ENCODE measurements around the gene FN3KRP.

DNA sequence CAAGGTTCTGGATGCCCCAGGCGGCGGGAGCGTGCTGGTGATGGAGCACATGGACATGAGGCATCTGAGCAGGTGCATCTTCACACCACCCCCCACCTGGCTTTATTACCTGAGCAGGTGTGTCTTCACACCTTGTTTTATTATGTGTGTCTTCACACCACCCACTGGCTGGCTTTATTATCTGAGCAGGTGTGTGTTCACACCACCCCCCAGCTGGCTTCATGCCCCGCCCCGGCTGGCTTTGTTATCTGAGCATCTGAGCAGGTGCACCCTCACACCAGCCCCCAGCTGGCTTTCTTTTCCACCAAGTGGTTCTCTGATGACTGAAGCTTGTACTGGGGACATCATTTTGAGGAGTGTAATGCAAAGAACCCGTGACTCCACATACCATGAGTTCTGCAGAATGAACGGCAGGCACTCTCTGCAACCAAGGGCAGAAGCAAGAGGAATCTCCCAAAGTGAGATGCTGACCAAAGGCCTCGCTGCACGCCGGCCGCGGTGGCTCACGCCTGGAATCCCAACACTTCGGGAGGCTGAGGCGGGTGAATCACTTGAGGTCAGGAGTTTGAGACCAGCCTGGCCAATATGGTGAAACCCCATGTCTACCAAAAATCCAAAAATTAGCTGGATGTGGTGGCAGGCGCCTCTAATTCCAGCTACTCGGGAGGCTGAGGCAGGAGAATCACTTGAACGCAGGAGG, 2.6 kb downstream of the FN3KRP start:
- TF ChIP-seq EZH2phosphoT487 (IDR thresholded peaks at IDR 0.05; ENCODE audit: borderline replicate concordance, low read depth) = no peak
- TF ChIP-seq, protein P1, sequence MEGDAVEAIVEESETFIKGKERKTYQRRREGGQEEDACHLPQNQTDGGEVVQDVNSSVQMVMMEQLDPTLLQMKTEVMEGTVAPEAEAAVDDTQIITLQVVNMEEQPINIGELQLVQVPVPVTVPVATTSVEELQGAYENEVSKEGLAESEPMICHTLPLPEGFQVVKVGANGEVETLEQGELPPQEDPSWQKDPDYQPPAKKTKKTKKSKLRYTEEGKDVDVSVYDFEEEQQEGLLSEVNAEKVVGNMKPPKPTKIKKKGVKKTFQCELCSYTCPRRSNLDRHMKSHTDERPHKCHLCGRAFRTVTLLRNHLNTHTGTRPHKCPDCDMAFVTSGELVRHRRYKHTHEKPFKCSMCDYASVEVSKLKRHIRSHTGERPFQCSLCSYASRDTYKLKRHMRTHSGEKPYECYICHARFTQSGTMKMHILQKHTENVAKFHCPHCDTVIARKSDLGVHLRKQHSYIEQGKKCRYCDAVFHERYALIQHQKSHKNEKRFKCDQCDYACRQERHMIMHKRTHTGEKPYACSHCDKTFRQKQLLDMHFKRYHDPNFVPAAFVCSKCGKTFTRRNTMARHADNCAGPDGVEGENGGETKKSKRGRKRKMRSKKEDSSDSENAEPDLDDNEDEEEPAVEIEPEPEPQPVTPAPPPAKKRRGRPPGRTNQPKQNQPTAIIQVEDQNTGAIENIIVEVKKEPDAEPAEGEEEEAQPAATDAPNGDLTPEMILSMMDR (IDR thresholded peaks at IDR 0.05) = no peak
- no peak for TF ChIP-seq NFIC (IDR thresholded peaks at IDR 0.05; ENCODE audit: borderline replicate concordance)
- TF ChIP-seq NRF1 (IDR thresholded peaks at IDR 0.05; ENCODE audit: low read depth, low read length) = no peak

Measured in SK-N-SH (cell line).